ENCODE measurements around the gene ANO3. TPM values are rescaled to one million over a fixed set of nuclear protein-coding genes. Genes with fewer than 3 reads are reported as not detected.

ANO3 gene
- total and polyA plus RNA-seq, 2 of the 8 experiments (the other 6 are each of a cell fraction or from before 2014, with no cell fraction given): not detected

DNA sequence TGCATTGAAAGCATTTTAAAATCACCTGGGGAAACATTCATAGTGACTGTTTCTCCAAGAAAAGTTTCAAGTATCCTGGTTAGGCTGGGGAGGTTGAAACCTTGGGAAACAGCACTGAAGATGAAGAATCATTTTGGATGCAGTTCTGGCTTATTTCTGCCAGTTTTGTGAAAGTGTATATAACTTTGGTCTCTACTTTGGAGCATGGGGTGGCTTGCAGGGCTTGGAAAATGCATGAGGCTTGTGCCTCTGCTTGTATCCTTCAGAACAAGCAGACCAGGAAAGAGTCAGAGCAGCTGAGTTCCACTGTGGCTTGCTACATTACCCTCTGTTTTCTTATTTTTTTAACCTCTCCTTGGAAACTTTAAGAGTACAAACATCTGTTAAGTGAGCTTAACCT, 370.5 kb downstream of the ANO3 start:
- ChIA-PET CTCF (ENCODE audit: partially characterized antibody) (no interaction called here), POLR2A (ENCODE audit: partially characterized antibody) (no interaction called here)
- H3K9ac ChIP-seq (replicated peaks in 1 of 4; ENCODE audit: extremely low read depth in 1 of 4, low read depth in 3 of 4, low read length in 3 of 4): no peak overlapping the region
- H2AK5ac ChIP-seq (ENCODE audit: low read depth, low read length): no peak overlapping the region
- no peak overlapping the region for H3K27ac ChIP-seq (ENCODE audit: low read depth, low read length)
- H3K23ac ChIP-seq (ENCODE audit: insufficient read length): no peak overlapping the region
- H3K4me3 ChIP-seq (ENCODE audit: extremely low read depth in 1 of 4, insufficient read depth in 2 of 4, low read depth in 3 of 4, low read length in 4 of 4): no peak overlapping the region
- no peaks in the 10 kb centered on the region for H3K4me1 ChIP-seq (replicated peaks in 1 of 4; ENCODE audit: control insufficient read depth in 3 of 4, insufficient read depth in 4 of 4, low read length in 3 of 4)
- no peaks in the 10 kb centered on the region for H3K36me3 ChIP-seq (ENCODE audit: control insufficient read depth in 2 of 4, insufficient read depth in 4 of 4, low read length in 3 of 4)
- H3K79me2 ChIP-seq (ENCODE audit: control insufficient read depth in 1 of 2, insufficient read depth in 2 of 2, low read length in 2 of 2): no peaks in the 10 kb centered on the region
- no peak overlapping the region for H2BK12ac ChIP-seq (ENCODE audit: low read depth, low read length)
- H3K18ac ChIP-seq (ENCODE audit: extremely low read depth, low read length): no peak overlapping the region
- H4K91ac ChIP-seq (replicated peaks; ENCODE audit: insufficient read length, low read length): no peak overlapping the region
- H3K9me3 ChIP-seq (ENCODE audit: insufficient read depth in 2 of 2, low read depth in 1 of 2, low read length in 1 of 2): no peaks in the 10 kb centered on the region
- no peak overlapping the region for H2AFZ ChIP-seq (ENCODE audit: low read length)
- H3K4me2 ChIP-seq (ENCODE audit: insufficient read depth in 1 of 2, low read depth in 2 of 2, low read length in 2 of 2): no peak overlapping the region
- H3K56ac ChIP-seq (replicated peaks; ENCODE audit: insufficient read length, low read depth, low read length): no peak overlapping the region
- H4K5ac ChIP-seq (ENCODE audit: insufficient read length, low read depth, low read length): no peak overlapping the region
- H2BK120ac ChIP-seq (replicated peaks; ENCODE audit: low read depth, low read length): no peak overlapping the region
- DNase-seq (ENCODE audit: low read depth in 1 of 2, low spot score in 2 of 2) (no peak), FAIRE-seq (no peak)
- no peak overlapping the region for H3K4ac ChIP-seq (replicated peaks; ENCODE audit: insufficient read length, low read depth, low read length)
- TF ChIP-seq YY1 (IDR thresholded peaks at IDR 0.05; ENCODE audit: low read depth, low read length) (no peak), JUN (IDR thresholded peaks at IDR 0.05; ENCODE audit: low read depth, low read length) (no peak), SP2 (IDR thresholded peaks at IDR 0.05; ENCODE audit: low read length) (no peak), KDM4A (IDR thresholded peaks at IDR 0.05; ENCODE audit: low read depth, low read length, severe bottlenecking) (no peak), SAP30 (IDR thresholded peaks at IDR 0.05; ENCODE audit: insufficient read depth, insufficient replicate concordance, low read length) (no peak), NRF1 (IDR thresholded peaks at IDR 0.05; ENCODE audit: low read depth, low read length) (no peak), KDM5A (IDR thresholded peaks at IDR 0.05; ENCODE audit: low read length) (no peak), EGR1 (IDR thresholded peaks at IDR 0.05; ENCODE audit: borderline replicate concordance, low read depth, low read length) (no peak)
- TF ChIP-seq, protein P1, sequence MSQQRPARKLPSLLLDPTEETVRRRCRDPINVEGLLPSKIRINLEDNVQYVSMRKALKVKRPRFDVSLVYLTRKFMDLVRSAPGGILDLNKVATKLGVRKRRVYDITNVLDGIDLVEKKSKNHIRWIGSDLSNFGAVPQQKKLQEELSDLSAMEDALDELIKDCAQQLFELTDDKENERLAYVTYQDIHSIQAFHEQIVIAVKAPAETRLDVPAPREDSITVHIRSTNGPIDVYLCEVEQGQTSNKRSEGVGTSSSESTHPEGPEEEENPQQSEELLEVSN (IDR thresholded peaks at IDR 0.05): no peak
- no peaks in the 10 kb centered on the region for H3K79me1 ChIP-seq (ENCODE audit: low read depth, low read length)
- H4K8ac ChIP-seq (ENCODE audit: extremely low read depth, insufficient read depth, low read length): no peak overlapping the region
- no peak overlapping the region for H2BK5ac ChIP-seq (ENCODE audit: low read depth, low read length)
- no peaks in the 10 kb centered on the region; the same call in 1 of the 2 replicates for H3K23me2 ChIP-seq (ENCODE audit: low read depth, low read length)
- H3K27me3 ChIP-seq (replicated peaks in 1 of 4; ENCODE audit: control insufficient read depth in 3 of 4, extremely low read depth in 1 of 4, insufficient read depth in 3 of 4, low read length in 3 of 4): no peaks in the 10 kb centered on the region
- H3K14ac ChIP-seq (ENCODE audit: insufficient read length): no peak overlapping the region
- H2BK15ac ChIP-seq (ENCODE audit: low read length): no peak overlapping the region
- no peaks in the 10 kb centered on the region for H4K20me1 ChIP-seq (replicated peaks in 1 of 2; ENCODE audit: control insufficient read depth in 1 of 2, insufficient read depth in 2 of 2, low read length in 2 of 2)
- H2BK20ac ChIP-seq (ENCODE audit: low read length): no peak overlapping the region
